Embryonic facial prominence (tissue), 1 donor: Measurements from ENCODE around the gene FFAR1.

Source experiments
- DNase-seq: peaks from one replicate; pipeline ENCODE4 v3.0.0-alpha.2; 2016; ENCODE audit errors: extremely low spot score

Gene FFAR1, protein sequence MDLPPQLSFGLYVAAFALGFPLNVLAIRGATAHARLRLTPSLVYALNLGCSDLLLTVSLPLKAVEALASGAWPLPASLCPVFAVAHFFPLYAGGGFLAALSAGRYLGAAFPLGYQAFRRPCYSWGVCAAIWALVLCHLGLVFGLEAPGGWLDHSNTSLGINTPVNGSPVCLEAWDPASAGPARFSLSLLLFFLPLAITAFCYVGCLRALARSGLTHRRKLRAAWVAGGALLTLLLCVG (N-terminal part only)

DNA sequence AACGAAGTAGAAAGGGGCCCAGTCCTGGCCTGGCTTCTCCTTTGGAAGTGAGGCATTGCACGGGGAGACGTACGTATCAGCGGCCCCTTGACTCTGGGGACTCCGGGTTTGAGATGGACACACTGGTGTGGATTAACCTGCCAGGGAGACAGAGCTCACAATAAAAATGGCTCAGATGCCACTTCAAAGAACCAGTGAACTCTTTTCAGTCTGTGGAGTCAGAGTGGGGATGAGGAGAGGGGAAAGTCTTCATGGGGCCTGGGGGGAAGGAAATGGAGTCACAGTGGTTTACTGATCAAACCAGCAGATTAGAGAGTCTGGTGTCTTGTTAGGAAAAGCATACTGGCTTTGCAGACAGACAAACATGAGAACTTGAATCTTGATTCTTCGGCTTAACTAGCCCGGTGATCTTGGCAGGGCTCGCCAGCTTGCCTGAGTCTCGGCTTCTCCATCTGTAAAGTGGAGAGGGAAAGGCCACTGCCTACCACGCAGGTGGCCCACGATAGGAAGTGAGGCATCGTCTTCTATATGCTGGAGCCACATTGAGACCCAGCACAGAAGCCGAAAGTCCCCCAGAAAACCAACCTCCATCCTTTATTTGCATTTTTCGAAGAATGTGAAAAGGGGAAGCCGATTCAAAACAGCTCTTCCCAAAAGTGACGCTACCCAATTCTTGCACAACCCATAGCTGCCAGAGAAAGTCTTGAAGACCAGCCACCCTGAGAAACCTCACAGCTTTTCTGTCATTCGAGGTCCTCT is at the start of gene FFAR1:
Gene FFAR1, plus strand, starts transcription at position 732 of the 759 bp plus-strand sequence. CDS start 3,650 bp downstream, outside the sequence.
- no peak for DNase-seq

DNA sequence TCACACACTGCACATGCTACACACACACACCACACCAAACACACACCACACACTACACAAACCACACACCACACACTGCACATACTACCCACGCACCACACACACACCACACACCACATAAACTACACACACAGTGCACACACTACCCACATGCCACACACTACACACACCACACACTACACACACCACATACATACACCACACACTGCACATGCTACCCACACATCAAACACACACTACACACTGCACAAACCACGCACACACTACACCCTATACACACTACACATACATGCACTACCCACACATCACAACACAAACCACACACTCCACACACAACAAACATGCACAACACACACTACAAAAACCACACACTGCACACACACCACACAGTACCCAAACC is 49.8 kb upstream of the FFAR1 start:
- DNase-seq: no peak

DNA sequence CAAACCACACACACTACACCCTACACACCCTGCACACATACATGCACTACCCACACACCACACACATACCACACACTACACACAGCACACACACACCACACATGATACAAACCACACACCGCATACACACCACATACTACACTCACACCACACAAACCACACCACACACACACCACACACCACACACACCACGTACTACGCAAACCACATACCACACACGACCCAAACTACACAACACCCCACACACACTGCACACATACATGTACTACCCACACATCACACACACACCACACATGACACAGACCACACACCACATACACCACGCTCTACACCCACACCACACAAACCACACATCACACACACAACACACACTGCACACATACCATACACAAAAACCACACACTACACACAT is 49.1 kb upstream of the FFAR1 start:
- no peak for DNase-seq

DNA sequence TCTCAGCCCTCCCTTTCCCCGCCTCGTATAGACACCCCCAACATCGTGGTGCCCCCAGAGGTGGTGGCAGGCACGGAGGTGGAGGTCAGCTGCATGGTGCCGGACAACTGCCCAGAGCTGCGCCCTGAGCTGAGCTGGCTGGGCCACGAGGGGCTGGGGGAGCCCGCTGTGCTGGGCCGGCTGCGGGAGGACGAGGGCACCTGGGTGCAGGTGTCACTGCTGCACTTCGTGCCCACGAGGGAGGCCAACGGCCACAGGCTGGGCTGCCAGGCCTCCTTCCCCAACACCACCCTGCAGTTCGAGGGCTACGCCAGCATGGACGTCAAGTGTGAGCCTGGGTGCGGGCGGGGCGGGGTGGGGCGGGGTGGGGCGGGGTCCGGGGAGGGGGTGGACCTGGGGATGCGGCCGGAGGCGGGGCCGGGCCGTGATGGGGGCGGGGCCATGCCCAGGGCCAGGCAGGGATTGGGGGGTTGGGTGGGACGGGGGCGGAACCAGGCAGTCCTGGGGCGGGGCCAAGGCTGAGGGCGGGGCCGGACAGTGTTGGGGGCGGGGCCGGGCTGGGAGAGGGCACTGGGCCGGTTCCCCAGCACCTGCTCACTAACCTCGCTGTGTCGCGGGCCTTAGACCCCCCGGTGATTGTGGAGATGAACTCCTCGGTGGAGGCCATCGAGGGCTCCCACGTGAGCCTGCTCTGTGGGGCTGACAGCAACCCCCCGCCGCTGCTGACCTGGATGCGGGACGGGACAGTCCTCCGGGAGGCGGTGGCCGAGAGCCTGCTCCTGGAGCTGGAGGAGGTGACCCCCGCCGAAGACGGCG is 48.0 kb upstream of the FFAR1 start:
- no peak for DNase-seq

DNA sequence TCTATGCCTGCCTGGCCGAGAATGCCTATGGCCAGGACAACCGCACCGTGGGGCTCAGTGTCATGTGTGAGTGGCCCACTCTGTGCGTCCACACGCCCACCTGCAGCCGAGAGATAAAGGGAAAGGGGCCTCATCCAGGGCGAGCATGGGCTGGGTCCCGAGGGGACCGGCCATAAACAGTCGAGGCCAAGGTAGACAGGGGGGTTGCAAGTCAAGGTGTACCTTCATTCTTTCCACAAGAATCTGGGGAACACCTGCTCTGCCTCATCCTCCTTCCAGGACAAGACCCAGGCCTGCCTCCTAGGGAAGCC is 47.4 kb upstream of the FFAR1 start:
- no peak for DNase-seq

DNA sequence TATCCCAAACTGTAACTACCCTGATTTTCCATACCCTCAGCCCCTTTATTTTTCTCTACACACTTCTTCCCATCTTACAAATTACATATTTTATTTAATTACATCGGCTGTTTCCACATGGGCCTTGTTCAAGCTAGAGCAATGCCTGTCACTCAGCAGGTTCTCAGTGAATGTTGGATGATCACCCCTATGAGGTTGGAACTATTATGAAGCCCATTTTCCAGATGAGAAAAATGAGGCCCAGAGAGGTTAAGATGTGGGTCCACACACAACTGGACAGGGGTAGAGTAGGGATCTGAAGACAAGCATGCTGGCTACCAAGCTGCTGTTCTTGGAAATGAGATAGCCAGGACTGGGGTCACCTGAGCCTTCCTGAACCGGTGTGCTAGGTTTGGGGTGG is 45.7 kb upstream of the FFAR1 start:
- DNase-seq: no peak

DNA sequence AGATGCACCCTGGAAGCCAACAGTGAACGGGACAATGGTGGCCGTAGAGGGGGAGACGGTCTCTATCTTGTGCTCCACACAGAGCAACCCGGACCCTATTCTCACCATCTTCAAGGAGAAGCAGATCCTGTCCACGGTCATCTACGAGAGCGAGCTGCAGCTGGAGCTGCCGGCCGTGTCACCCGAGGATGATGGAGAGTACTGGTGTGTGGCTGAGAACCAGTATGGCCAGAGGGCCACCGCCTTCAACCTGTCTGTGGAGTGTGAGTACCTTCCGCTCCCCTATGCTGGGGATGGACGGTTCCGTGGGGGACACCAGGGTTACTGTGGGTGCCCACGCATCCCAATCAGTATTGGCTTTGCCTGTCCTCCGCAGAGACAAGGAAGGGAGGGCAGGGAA is 45.3 kb upstream of the FFAR1 start:
- no peak for DNase-seq

DNA sequence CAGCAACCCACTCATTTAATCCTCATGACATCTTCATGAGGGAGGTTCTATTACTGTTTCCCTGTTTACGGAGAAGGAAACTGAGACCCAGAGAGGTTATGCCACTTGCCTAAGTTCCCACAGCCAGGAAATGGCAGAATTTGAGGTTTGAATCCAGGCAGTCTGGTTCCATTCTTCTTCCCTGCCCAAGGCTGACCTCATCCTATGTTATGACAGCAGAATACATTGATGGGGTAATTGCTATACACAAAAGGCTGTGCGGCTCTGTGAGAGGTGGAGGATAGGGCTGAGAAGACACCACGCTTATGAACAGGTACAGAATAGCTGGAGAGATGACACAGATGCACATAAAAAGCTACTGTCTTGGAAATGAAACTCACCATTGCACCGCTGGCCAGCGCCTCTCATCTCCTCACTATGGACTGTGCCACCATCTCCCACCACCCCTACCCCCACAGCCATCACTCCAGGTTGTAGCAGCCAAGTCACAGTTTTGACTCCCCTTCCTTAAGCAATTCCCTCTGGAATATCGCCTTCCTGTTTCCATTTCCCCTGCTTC is 44.3 kb upstream of the FFAR1 start:
- no peak for DNase-seq

DNA sequence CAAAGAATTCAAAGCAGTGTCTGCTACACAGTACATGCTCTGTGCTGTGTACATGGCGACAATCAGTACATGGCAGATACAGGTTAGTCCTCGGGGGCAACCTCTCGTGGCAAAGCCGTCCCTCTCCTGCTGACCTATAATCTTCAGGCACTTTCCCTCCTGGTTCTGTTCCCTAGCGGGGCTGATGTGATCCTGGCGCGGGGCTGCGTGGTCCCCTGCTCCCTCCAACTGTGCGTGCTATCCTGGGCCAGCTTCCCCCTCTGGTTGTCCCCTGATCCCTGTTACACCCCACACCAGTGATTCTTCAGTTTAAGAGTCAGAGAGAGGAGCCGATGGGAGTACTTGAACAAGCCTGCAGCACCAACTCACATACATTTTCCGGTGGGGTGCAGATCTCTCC is 43.7 kb upstream of the FFAR1 start:
- no peak for DNase-seq

DNA sequence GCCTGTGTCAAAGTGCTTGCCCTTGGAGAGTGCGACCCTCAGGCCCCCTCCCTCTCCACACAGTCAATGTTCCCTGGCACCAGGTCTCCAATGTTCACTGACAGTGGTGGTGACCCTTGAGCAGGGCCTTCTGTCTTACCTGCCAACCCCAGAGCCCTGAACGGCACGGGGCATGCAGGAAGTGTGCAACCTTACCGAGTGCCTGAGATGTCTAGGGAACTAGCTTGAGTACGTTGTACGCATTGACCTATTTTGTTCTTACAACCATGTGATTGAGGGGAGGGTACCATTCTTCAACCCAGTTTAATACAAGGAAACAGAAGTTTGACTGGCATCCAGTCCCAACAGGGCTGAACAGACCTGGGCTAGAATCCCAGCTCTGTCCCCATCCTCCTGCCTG is 42.5 kb upstream of the FFAR1 start:
- DNase-seq: no peak

DNA sequence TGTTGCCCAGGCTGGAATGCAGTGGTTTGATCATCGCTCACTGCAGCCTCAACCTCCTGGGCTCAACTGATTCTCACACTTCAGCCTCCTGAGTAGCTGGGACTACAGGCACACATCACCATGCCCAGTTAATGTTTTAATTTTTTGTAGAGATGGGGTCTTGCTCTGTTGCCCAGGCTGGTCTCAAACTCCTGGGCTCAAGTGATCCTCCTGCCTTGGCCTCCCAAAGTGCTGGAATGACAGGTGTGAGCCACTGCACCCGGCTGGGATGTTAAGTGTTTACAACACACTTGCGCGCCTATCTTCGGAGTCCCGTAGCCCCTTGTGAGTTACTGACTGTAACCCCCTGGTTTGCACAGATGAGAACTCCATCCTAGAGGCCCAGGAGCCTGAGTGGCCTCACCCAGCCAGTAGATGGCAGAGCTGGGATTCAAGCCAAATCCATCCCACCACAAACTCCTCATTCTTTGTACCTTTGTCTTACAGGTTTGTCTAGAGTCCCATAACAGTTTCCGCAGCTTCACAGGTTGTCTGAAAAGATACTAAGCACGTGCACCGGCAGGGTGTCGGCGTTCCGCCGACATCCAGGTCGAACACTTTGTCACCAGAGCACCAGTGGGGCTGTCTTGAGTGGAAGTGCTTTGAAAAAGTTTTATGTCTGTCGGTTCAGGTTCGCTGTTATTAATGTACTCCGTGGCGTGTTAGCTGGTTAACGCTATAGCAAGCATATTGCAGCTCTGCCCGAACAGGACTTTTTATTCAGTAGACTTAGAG is 41.0 kb upstream of the FFAR1 start:
- DNase-seq: no peak

DNA sequence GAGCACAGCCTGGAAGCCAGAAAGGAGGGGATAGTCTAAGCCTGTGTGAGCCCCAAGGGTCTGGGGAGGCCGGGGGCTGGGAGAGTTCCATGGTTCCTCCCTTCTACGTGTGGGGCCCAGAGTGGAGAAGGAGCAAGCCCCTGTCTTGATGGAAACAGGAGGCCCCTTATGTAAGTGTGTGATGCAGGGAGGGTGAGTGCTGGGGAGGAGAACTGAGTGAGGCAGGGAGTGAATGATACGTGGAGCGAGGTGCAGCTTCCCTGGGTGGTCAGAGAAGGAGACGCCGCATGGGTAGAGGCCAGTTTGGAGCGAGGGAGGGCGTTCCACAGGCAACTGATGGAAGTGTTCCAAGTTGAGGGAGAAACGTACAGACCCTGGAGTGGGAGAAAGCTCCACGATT is 39.8 kb upstream of the FFAR1 start:
- no peak for DNase-seq

DNA sequence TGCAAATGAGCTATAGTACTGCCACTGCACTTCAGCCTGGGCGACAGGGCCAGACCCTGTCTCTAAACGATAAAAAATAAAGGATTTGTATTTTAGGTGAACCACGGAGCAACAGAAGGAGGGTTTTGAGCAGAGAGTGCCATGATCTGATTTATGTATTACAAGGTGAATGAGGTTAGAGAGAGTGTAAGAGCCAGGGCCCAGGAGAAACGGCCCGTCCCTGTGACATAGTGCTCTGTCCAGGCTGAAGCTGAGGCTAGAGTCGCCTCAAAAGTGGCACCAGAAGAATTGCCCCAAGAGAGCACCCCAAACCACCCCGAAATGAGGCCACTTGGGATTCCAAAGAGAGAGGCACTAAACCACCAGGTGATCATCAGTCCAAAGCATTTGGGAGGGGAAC is 38.8 kb upstream of the FFAR1 start:
- DNase-seq: no peak

DNA sequence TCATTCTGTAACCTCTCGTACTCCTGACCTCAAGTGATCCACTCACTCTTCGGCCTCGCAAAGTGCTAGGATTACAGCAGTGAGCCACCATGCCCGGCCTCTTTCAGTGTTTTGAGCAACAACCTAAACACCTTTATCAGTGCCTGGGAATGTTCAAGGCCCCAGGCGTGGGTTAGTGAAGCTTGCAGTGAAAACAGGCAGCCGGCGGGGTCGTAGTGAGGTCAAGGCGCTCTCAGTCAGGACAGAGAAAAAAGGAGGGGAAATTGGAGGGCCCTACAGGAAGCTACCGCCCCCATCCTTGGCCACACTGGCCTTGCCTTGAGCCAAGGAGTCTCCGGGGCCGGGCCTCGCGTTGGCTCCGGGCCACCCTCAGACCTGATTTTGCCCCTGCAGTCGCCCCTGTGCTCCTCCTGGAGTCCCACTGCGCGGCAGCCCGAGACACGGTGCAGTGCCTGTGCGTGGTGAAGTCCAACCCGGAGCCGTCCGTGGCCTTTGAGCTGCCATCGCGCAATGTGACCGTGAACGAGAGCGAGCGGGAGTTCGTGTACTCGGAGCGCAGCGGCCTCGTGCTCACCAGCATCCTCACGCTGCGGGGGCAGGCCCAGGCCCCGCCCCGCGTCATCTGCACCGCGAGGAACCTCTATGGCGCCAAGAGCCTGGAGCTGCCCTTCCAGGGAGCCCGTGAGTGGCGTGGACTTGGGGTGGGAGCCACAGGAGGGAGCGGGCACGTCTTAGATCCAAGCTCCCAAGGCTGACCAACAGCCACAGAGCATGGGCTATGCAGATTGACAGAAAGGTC is 38.0 kb upstream of the FFAR1 start:
- DNase-seq: no peak

DNA sequence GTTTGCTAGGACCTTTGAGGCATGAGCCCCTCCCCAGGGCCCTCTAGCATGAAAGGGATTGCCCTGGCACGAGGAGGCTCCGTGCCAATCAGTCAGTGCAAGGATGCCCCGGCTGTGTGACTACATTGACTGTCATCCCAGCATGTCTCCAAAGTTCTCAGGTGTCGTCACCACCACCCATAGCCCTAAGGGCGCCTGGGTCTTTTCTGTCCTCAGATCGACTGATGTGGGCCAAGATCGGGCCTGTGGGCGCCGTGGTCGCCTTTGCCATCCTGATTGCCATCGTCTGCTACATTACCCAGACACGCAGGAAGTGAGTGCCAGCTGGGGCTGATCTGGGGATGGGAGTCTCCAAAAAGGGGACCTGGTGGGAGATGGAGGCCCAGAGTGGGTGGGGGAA is 37.4 kb upstream of the FFAR1 start:
- no peak for DNase-seq

DNA sequence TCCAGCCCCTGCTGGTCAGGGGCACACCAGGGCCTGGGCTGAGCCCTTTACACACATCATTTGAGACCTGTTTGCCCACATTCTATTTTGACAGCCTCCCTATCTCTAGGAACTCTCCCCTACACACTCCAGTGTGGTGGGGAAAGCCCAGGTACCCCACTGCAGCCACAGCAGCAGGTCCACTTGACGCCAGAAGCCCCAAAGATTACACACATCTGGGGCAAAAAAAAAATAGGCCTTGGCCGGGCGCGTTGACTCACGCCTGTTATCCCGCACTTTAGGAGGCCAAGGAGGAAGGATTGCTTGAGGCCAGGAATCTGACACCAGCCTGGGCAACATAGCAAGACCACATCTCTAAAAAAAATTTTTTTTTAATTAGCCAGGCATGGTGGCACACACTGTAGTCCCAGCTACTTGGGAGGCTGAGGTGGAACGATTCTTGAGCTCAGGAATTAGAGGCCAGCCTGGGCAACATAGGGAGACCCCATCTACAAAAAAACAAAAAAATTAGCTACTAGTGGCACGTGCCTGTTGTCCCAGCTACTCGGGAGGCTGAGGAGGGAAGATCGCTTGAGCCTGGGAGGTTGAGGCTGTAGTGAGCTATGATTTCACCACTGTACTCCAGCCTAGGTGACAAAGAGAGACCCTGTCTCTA is 36.8 kb upstream of the FFAR1 start:
- no peak for DNase-seq

DNA sequence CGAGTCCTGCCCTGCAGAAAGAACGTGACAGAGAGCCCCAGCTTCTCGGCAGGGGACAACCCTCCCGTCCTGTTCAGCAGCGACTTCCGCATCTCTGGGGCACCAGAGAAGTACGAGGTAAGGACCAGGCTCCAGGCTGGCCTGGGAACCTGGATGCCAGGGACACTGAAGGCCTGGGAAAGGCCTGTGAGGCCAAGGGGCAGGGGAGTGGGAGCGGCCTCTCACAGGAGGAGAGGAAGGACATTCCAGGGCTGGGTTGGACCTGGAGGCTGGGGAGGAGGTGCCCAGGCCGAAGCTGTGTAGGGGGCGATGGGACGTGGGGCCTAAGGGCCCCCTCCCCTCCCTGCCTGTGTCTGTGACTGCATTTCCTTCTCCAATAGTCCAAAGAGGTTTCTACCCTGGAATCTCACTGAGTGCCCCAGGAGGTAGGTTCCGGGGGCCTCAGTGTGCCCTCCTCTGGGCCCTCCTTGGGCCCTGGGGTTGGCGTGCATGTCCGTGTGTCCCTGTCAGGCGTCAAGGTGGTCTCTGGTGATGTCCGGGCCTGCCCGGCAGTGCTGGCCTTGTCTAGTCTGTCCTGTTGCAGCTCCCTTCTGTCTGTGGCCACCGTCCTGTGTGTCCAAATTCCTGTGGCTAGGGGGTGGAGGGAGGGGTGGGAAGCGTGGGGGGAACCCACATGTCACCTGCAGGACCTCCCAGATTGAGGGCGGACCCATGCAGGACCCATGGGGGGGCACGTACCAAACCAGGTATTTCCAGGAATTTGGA is 35.6 kb upstream of the FFAR1 start:
- no peak for DNase-seq

DNA sequence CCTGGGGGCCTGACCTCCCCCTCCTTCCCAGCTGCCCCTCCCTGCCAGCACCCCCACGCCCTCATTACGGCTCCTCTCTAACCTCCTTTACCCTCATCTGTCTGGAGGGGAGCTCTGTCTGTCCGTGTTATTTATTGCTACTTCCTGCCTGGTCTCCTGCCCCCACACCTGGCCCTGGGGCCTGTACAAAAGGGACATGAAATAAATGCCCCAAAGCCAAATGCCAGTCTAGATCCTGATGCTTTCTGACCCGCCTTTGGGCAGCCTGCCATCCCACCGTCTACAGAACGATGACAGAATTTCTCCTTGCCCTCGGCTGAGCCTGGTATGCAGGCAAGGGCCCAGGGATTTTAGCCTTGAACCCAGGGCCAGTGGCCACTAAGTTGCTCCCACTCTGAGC is 34.1 kb upstream of the FFAR1 start:
- no peak for DNase-seq

DNA sequence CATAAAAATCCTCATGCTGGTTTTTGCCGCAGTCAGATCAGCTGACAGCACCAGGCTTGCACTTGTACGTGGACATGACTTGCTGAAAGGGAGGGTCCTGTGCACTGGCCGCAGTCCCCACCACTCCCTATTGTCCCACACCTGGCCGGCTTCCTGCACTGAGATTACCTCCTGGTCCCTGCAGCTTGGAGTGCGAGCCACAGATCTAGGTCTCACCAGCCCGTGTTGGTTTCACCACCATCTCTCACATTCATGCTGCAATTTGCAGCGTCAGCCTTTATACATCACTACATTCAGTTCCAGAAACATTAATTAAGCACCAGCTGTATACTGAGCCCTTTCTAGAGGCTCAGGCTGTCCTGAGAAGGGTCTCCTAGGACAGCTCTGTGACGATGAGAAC is 33.7 kb upstream of the FFAR1 start:
- DNase-seq: no peak
